Measurements from ENCODE around the gene XRCC3. TPM values are rescaled to one million over a fixed set of nuclear protein-coding genes. Genes with fewer than 3 reads are reported as not detected.

XRCC3 gene
- total RNA-seq, 1 experiment from 2014 or later, result 61.3 TPM

- peaks cover 28% of the 10 kb centered on the region; the same call in 1 of the 2 replicates for H3K36me3 ChIP-seq (ENCODE audit: low read depth, low read length)
- ATAC-seq (no peak), DNase-seq (no peak)
- no peaks in the 10 kb centered on the region for H3K9me3 ChIP-seq (ENCODE audit: low read length)
- no peak overlapping the region for H3K4me3 ChIP-seq (ENCODE audit: low read length)
- ChIA-PET POLR2A (ENCODE audit: unreplicated experiment) (no interaction called here), CTCF (no interaction called here)
- no peak overlapping the region for H2AFZ ChIP-seq (ENCODE audit: low read length)
- TF ChIP-seq, protein P1, sequence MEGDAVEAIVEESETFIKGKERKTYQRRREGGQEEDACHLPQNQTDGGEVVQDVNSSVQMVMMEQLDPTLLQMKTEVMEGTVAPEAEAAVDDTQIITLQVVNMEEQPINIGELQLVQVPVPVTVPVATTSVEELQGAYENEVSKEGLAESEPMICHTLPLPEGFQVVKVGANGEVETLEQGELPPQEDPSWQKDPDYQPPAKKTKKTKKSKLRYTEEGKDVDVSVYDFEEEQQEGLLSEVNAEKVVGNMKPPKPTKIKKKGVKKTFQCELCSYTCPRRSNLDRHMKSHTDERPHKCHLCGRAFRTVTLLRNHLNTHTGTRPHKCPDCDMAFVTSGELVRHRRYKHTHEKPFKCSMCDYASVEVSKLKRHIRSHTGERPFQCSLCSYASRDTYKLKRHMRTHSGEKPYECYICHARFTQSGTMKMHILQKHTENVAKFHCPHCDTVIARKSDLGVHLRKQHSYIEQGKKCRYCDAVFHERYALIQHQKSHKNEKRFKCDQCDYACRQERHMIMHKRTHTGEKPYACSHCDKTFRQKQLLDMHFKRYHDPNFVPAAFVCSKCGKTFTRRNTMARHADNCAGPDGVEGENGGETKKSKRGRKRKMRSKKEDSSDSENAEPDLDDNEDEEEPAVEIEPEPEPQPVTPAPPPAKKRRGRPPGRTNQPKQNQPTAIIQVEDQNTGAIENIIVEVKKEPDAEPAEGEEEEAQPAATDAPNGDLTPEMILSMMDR (conservative IDR thresholded peaks at IDR 0.05; ENCODE audit: low read depth, low read length), result no peak
- no peak for TF ChIP-seq EZH2 (IDR thresholded peaks at IDR 0.05; ENCODE audit: low read length, unreplicated experiment)
- TF ChIP-seq EZH2phosphoT487 (IDR thresholded peaks at IDR 0.05; ENCODE audit: borderline replicate concordance, low read length), result no peak
- H3K4me1 ChIP-seq (ENCODE audit: insufficient read depth, low read length), result peaks cover 14% of the 10 kb centered on the region
- intact Hi-C loops (cut with micrococcal nuclease), result no loop called here
- H4K20me1 ChIP-seq (ENCODE audit: low read length), result no peaks in the 10 kb centered on the region
- H3K79me2 ChIP-seq (ENCODE audit: low read length), result peaks cover 9% of the 10 kb centered on the region; the same call in 1 of the 2 replicates
- H3K9ac ChIP-seq (ENCODE audit: low read length), result no peak overlapping the region
- BruUV-seq (replicated peaks), result no TSS peak
- no peaks in the 10 kb centered on the region for H3K9me2 ChIP-seq (replicated peaks; ENCODE audit: low read length)
- H3K27me3 ChIP-seq (ENCODE audit: low read length), result no peaks in the 10 kb centered on the region
- no peak overlapping the region for H3K4me2 ChIP-seq (ENCODE audit: low read length)
- H3F3A ChIP-seq (ENCODE audit: low read length, unreplicated experiment), result no peaks in the 10 kb centered on the region
- no peak overlapping the region for H3K27ac ChIP-seq (ENCODE audit: low read length)
Measured at GRCh38 chr14:103706551-103707328, 8.5 kb downstream of the XRCC3 start.

- ChIA-PET POLR2A (ENCODE audit: unreplicated experiment) (no interaction called here), CTCF (no interaction called here)
- peaks cover 3% of the 10 kb centered on the region for H3K4me1 ChIP-seq (ENCODE audit: insufficient read depth, low read length)
- ATAC-seq (no peak), DNase-seq (no peak)
- H3K27ac ChIP-seq (ENCODE audit: low read length), result no peak overlapping the region
- BruUV-seq (replicated peaks), result no TSS peak
- no peaks in the 10 kb centered on the region for H3K9me3 ChIP-seq (ENCODE audit: low read length)
- no peaks in the 10 kb centered on the region for H3F3A ChIP-seq (ENCODE audit: low read length, unreplicated experiment)
- no peaks in the 10 kb centered on the region for H3K27me3 ChIP-seq (ENCODE audit: low read length)
- no peak overlapping the region for H3K4me3 ChIP-seq (ENCODE audit: low read length)
- no peak overlapping the region for H2AFZ ChIP-seq (ENCODE audit: low read length)
- no peak for TF ChIP-seq EZH2phosphoT487 (IDR thresholded peaks at IDR 0.05; ENCODE audit: borderline replicate concordance, low read length)
- no peak for TF ChIP-seq EZH2 (IDR thresholded peaks at IDR 0.05; ENCODE audit: low read length, unreplicated experiment)
- TF ChIP-seq, protein P1 (conservative IDR thresholded peaks at IDR 0.05; ENCODE audit: low read depth, low read length), result no peak
- peaks cover 9% of the 10 kb centered on the region; the same call in 1 of the 2 replicates for H3K79me2 ChIP-seq (ENCODE audit: low read length)
- intact Hi-C loops (cut with micrococcal nuclease), result no loop called here
- H3K36me3 ChIP-seq (ENCODE audit: low read depth, low read length), result peaks cover 28% of the 10 kb centered on the region; the same call in 1 of the 2 replicates
- no peak overlapping the region for H3K4me2 ChIP-seq (ENCODE audit: low read length)
- no peaks in the 10 kb centered on the region for H4K20me1 ChIP-seq (ENCODE audit: low read length)
- H3K9me2 ChIP-seq (replicated peaks; ENCODE audit: low read length), result no peaks in the 10 kb centered on the region
- H3K9ac ChIP-seq (ENCODE audit: low read length), result no peak overlapping the region
Measured at GRCh38 chr14:103705504-103706284, 9.6 kb downstream of the XRCC3 start.
